ENCODE measurements around the gene INPPL1.

Gene INPPL1

DNA sequence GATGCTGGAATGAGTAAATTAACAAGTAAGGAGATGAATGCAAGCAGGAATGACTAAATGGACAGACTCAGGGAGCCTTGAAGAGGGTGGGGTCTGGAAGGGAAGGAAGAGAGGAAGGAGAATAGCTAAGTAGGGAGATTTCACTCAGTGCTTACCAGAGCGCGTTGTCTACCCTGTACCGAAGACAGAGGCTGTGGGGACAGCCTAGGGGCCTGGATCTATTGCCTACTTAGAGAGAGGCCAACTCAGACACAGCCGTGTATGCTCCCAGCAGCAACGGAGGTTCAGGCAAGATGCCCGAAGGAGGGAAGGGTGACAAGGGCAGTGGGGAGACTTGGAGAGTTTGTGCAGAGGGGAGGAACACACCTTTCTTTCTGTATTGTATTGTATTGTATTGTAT lies 7.9 kb upstream of the INPPL1 start, which contains the start of gene FOLR2:
Gene FOLR2 (plus strand): TSS at position 157 of the 400 bp plus-strand sequence. CDS start 1,791 bp downstream, outside the sequence.
- no peak within 1 kb of the TSS for H3K4me2 ChIP-seq (ENCODE audit: insufficient read depth, low read length)
- no peaks in the 10 kb centered on the region for H3K9me3 ChIP-seq (ENCODE audit: insufficient read depth, low read length, severe bottlenecking)
- no peak within 1 kb of the TSS for H3K9ac ChIP-seq (ENCODE audit: low read depth, low read length)
- no peak within 1 kb of the TSS for H2AFZ ChIP-seq (ENCODE audit: low read depth, low read length)
- no peaks in the 10 kb centered on the region for H4K20me1 ChIP-seq (ENCODE audit: insufficient read depth, low read length)
- H3K27me3 ChIP-seq (ENCODE audit: insufficient read depth, low read length, poor library complexity) = peaks cover 23% of the 10 kb centered on the region
- H3K4me1 ChIP-seq (ENCODE audit: insufficient read depth, low read length) = no peaks in the 10 kb centered on the region
- DNase-seq (no peak), ATAC-seq (ENCODE audit: insufficient read depth, low read depth) (no peak)
- H3K79me2 ChIP-seq (ENCODE audit: insufficient read depth, low read length) = no peaks in the 10 kb centered on the region
- TF ChIP-seq, protein P1, sequence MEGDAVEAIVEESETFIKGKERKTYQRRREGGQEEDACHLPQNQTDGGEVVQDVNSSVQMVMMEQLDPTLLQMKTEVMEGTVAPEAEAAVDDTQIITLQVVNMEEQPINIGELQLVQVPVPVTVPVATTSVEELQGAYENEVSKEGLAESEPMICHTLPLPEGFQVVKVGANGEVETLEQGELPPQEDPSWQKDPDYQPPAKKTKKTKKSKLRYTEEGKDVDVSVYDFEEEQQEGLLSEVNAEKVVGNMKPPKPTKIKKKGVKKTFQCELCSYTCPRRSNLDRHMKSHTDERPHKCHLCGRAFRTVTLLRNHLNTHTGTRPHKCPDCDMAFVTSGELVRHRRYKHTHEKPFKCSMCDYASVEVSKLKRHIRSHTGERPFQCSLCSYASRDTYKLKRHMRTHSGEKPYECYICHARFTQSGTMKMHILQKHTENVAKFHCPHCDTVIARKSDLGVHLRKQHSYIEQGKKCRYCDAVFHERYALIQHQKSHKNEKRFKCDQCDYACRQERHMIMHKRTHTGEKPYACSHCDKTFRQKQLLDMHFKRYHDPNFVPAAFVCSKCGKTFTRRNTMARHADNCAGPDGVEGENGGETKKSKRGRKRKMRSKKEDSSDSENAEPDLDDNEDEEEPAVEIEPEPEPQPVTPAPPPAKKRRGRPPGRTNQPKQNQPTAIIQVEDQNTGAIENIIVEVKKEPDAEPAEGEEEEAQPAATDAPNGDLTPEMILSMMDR (IDR thresholded peaks at IDR 0.05; ENCODE audit: borderline replicate concordance, extremely low read depth, low read length, poor library complexity, severe bottlenecking) = no peak
- no peak for TF ChIP-seq EZH2 (IDR thresholded peaks at IDR 0.05; ENCODE audit: borderline replicate concordance, low read depth, low read length, severe bottlenecking)
- no peak within 1 kb of the TSS for H3K27ac ChIP-seq (ENCODE audit: low read length)
- no peak within 1 kb of the TSS for H3K4me3 ChIP-seq (ENCODE audit: low read depth in 1 of 2, low read length in 2 of 2)
- no peaks in the 10 kb centered on the region for H3K36me3 ChIP-seq (ENCODE audit: insufficient read depth, low read length)

DNA sequence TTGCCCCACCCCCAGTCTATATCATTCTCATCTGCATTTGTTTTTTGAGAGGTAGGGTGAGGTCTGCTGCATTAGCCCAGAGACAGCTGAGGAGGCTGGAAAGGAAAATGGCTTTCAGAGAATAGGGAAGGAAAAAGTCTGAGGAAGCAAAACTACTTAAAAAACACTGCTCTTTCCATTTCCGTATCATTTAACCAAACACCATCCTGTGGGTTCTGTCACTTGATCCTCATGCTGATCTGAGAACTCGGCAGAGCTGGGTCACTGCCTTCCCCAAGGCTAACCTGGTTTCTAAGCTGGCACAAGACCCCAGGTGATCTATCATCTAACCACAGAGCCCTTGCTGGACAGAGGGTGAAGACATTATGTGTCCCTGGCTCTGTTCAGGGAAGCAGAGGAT lies 6.7 kb upstream of the INPPL1 start:
- no peaks in the 10 kb centered on the region for H3K36me3 ChIP-seq (ENCODE audit: insufficient read depth, low read length)
- H3K27me3 ChIP-seq (ENCODE audit: insufficient read depth, low read length, poor library complexity) = peaks cover 23% of the 10 kb centered on the region
- no peak overlapping the region for H3K9ac ChIP-seq (ENCODE audit: low read depth, low read length)
- H3K4me1 ChIP-seq (ENCODE audit: insufficient read depth, low read length) = peaks cover 9% of the 10 kb centered on the region
- H2AFZ ChIP-seq (ENCODE audit: low read depth, low read length) = no peak overlapping the region
- H3K79me2 ChIP-seq (ENCODE audit: insufficient read depth, low read length) = no peaks in the 10 kb centered on the region
- TF ChIP-seq, protein P1 (IDR thresholded peaks at IDR 0.05; ENCODE audit: borderline replicate concordance, extremely low read depth, low read length, poor library complexity, severe bottlenecking) = no peak
- TF ChIP-seq EZH2 (IDR thresholded peaks at IDR 0.05; ENCODE audit: borderline replicate concordance, low read depth, low read length, severe bottlenecking) = no peak
- no peak overlapping the region for H3K4me2 ChIP-seq (ENCODE audit: insufficient read depth, low read length)
- no peaks in the 10 kb centered on the region for H4K20me1 ChIP-seq (ENCODE audit: insufficient read depth, low read length)
- ATAC-seq (ENCODE audit: insufficient read depth, low read depth) (no peak), DNase-seq (no peak)
- H3K9me3 ChIP-seq (ENCODE audit: insufficient read depth, low read length, severe bottlenecking) = no peaks in the 10 kb centered on the region
- H3K27ac ChIP-seq (ENCODE audit: low read length) = no peak overlapping the region
- H3K4me3 ChIP-seq (ENCODE audit: low read depth in 1 of 2, low read length in 2 of 2) = no peak overlapping the region

- H3K9ac ChIP-seq (ENCODE audit: low read depth, low read length) = no peak overlapping the region
- H3K4me3 ChIP-seq (ENCODE audit: low read depth in 1 of 2, low read length in 2 of 2) = no peak overlapping the region
- H3K9me3 ChIP-seq (ENCODE audit: insufficient read depth, low read length, severe bottlenecking) = no peaks in the 10 kb centered on the region
- TF ChIP-seq, protein P1 (IDR thresholded peaks at IDR 0.05; ENCODE audit: borderline replicate concordance, extremely low read depth, low read length, poor library complexity, severe bottlenecking) = no peak
- TF ChIP-seq EZH2 (IDR thresholded peaks at IDR 0.05; ENCODE audit: borderline replicate concordance, low read depth, low read length, severe bottlenecking) = no peak
- no peaks in the 10 kb centered on the region for H4K20me1 ChIP-seq (ENCODE audit: insufficient read depth, low read length)
- ATAC-seq (ENCODE audit: insufficient read depth, low read depth) = no peak
- H3K27ac ChIP-seq (ENCODE audit: low read length) = no peak overlapping the region
- H3K27me3 ChIP-seq (ENCODE audit: insufficient read depth, low read length, poor library complexity) = peaks cover 23% of the 10 kb centered on the region
- peaks cover 9% of the 10 kb centered on the region for H3K4me1 ChIP-seq (ENCODE audit: insufficient read depth, low read length)
- no peaks in the 10 kb centered on the region for H3K79me2 ChIP-seq (ENCODE audit: insufficient read depth, low read length)
- H3K4me2 ChIP-seq (ENCODE audit: insufficient read depth, low read length) = no peak overlapping the region
- H2AFZ ChIP-seq (ENCODE audit: low read depth, low read length) = no peak overlapping the region
- DNase-seq = no peak
- H3K36me3 ChIP-seq (ENCODE audit: insufficient read depth, low read length) = no peaks in the 10 kb centered on the region
Measured at GRCh38 chr11:72218251-72218745, 6.3 kb upstream of the INPPL1 start.
